HG03064 (cell line): ENCODE results near the gene RND2.

Experiments used
- ATAC-seq: cut with Tn5 transposase; IDR thresholded peaks from one replicate; pipeline ENCODE4 v1.9.1; 2021; ENCODE audit warnings: low read depth; ENCODE audit not compliant: unreplicated experiment

RND2 gene

GRCh38 chr17:43069368-43069898, 44.4 kb downstream of the RND2 start:
- no peak for ATAC-seq

GRCh38 chr17:43070257-43070656, 45.2 kb downstream of the RND2 start:
- no peak for ATAC-seq

DNA sequence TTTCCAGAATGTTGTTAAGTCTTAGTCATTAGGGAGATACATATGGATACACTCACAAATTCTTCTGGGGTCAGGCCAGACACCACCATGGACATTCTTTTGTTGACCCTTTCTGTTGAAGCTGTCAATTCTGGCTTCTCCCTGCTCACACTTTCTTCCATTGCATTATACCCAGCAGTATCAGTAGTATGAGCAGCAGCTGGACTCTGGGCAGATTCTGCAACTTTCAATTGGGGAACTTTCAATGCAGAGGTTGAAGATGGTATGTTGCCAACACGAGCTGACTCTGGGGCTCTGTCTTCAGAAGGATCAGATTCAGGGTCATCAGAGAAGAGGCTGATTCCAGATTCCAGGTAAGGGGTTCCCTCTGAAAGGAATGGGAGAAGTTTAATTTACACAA, 45.8 kb downstream of the RND2 start:
- no peak for ATAC-seq

GRCh38 chr17:43074869-43075268, 49.8 kb downstream of the RND2 start:
- ATAC-seq = no peak

DNA sequence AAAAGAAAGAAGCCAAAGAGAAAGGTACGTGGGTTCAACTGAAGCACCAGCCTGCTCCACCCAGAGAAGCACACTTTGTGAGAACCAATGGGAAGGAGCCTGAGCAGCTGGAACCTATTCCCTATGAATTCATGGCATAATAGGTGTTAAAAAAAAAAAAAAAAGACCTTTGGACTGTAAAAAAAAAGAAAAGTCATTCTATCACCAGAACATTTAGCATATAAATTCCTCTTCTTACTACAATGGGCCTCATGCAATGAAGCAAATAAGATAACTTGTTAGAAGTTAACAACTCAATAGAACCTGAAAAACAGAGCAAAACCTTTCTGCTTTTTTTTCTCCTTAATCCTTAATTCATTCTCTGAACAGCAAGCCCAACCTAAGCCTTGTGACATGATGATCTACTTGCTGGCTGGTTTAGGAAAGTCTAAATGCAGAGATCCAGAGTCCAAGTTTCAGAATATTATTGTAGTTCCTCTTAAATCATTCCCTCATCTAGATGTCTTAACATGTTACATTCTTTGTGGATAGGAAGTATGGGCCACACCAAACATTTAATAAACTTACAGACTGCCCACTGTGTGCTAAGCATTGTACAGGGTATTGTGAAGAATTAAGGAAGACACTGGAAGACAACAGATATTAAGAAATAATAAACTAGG, 54.7 kb downstream of the RND2 start:
- ATAC-seq = no peak
